MG63 (cell line): Measurements from ENCODE around the gene ABHD16A. TPM values are rescaled to one million over a fixed set of nuclear protein-coding genes. Genes with fewer than 3 reads are reported as not detected.
"Not testable (repeated sequence)": the region's sequence is repeated elsewhere in the genome, so short reads cannot be mapped to it uniquely, and the experiment has no call there.

Source experiments
- DNase-seq: peaks from one replicate; pipeline ENCODE4 v3.0.0-alpha.2; 2020
- H3K27me3 ChIP-seq: fragments of 250-450 bp; sonication (Bioruptor Pico); 2 replicates; pipeline ENCODE4 v1.5.1; 2020; ENCODE audit warnings: mild to moderate bottlenecking, moderate library complexity
- H3K36me3 ChIP-seq: fragments of 250-450 bp; sonication (Bioruptor Pico); 2 replicates; pipeline ENCODE4 v1.5.1; 2020; ENCODE audit warnings: mild to moderate bottlenecking, moderate library complexity
- H3K4me3 ChIP-seq: fragments of 250-450 bp; sonication (Bioruptor Pico); 2 replicates; pipeline ENCODE4 v1.5.1; 2020; ENCODE audit warnings: mild to moderate bottlenecking, moderate library complexity
- H3K9me3 ChIP-seq: fragments of 250-450 bp; sonication (Bioruptor Pico); 2 replicates; pipeline ENCODE4 v1.5.1; 2020; ENCODE audit warnings: mild to moderate bottlenecking, moderate library complexity
- total RNA-seq: library from RNA; depleted of rRNA; stranded (reverse); fragments of >200 nt; shearing (Covaris generic); gene quantifications from 2 replicates; pipeline ENCODE4 v1.2.3, GENCODE V29; 2014; ENCODE audit warnings: low replicate concordance

The ABHD16A gene
- total RNA-seq, 1 experiment from 2014 or later, result 43.4 TPM

GRCh38 chr6:31722173-31722572 is 19.0 kb upstream of the ABHD16A start:
- Histone ChIP-seq H3K36me3 (no peaks in the 10 kb centered on the region), H3K27me3 (no peaks in the 10 kb centered on the region), H3K9me3 (no peaks in the 10 kb centered on the region), H3K4me3 (no peak overlapping the region)
- DNase-seq, result no peak

GRCh38 chr6:31721351-31722020 is 18.4 kb upstream of the ABHD16A start, which contains the start of gene LY6G6C:
Gene LY6G6C, minus strand, starts transcription at chr6:31721746. Its CDS starts 67 bp downstream, at chr6:31721679.
- Histone ChIP-seq H3K27me3 (no peaks in the 10 kb centered on the region), H3K9me3 (no peaks in the 10 kb centered on the region), H3K4me3 (no peak within 1 kb of the TSS), H3K36me3 (no peaks in the 10 kb centered on the region)
- no peak for DNase-seq

- no peak for DNase-seq
- Histone ChIP-seq H3K4me3 (no peak overlapping the region), H3K36me3 (no peaks in the 10 kb centered on the region)
Observed at GRCh38 chr6:31720196-31720770, 17.2 kb upstream of the ABHD16A start.

GRCh38 chr6:31719001-31719400 is 15.9 kb upstream of the ABHD16A start:
- DNase-seq, result no peak
- Histone ChIP-seq H3K36me3 (no peaks in the 10 kb centered on the region), H3K4me3 (no peak overlapping the region), H3K9me3 (no peaks in the 10 kb centered on the region), H3K27me3 (no peaks in the 10 kb centered on the region)

More at GRCh38 chr6:31720196-31720770, 17.2 kb upstream of the ABHD16A start:
- Histone ChIP-seq H3K9me3 (no peaks in the 10 kb centered on the region), H3K27me3 (no peaks in the 10 kb centered on the region)

GRCh38 chr6:31718265-31718664 is 15.1 kb upstream of the ABHD16A start:
- Histone ChIP-seq H3K4me3 (no peak overlapping the region), H3K36me3 (no peaks in the 10 kb centered on the region), H3K27me3 (no peaks in the 10 kb centered on the region), H3K9me3 (no peaks in the 10 kb centered on the region)
- DNase-seq, result no peak

DNA sequence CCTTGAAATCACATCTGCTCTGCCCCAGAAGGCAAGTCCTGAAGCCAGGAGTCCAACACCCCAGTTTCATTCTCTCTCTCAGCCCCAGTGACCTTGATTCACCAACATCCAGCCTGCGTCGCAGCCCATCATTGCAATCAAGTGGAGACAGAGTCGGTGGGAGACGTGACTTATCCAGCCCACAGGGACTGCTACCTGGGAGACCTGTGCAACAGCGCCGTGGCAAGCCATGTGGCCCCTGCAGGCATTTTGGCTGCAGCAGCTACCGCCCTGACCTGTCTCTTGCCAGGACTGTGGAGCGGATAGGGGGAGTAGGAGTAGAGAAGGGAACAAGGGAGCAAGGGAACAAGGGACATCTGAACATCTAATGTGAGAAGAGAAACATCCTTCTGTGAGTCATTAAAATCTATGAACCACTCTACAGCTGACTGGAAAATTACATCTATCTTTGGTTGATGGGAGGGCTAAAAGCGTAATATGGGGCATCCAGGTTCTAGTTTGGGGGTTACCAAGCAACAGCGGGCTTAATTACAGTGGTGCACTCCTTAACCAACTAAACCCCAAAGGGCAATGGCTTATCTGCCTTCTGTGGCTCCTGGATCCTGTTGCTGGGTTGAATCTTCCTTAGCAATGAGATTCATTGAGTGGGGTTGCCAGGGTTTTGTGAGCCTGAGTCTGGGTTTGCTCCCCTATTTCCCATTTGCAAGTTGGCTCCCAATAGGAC is 14.5 kb upstream of the ABHD16A start:
- no peaks in the 10 kb centered on the region for H3K9me3 ChIP-seq
- no peak overlapping the region for H3K4me3 ChIP-seq
- DNase-seq, result no peak
- no peaks in the 10 kb centered on the region for H3K27me3 ChIP-seq
- H3K36me3 ChIP-seq, result no peaks in the 10 kb centered on the region

DNA sequence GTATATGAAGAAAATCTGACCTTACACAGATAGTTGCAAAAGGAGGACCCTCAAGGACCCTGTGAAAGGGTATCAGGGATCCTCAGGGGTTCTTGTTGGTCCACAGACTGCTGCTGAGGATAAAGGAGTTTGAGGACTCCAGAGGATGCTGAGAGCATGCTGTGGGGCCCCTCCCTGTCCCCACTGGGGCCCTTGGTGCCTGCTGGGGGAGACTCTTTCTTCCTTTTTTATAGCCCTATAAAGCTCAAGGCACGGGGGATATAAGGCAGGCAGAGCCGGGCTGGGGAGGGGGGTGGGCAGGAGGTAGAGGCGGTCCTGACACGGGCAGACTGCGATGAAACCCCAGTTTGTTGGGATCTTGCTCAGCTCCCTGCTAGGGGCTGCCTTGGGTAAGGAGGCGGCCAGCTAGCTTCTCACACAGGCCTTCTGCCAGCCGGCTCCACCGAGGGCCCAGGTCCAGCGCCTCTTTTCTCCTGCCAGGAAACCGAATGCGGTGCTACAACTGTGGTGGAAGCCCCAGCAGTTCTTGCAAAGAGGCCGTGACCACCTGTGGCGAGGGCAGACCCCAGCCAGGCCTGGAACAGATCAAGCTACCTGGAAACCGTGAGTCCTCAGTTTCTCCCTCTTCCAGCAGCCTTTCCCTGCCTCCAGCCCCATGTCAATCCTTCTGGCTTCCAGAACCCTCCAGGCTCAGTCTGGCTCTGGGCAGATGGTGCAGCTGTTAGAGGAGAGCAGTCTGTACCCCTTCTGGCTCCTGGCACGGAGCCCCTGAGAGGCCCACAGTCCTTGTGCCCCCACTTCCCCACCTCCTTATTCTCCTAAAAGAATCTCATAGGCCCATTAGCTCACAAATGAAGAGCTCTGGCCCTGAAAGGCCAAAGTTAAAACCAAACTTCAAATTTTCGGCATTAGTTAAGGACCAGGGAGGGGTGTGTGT is 12.2 kb upstream of the ABHD16A start, which contains the start of gene LY6G6D:
LY6G6D (plus strand) TSS at position 327 of the 937 bp plus-strand sequence; CDS start at position 335, 8 bp downstream.
- no peak within 1 kb of the TSS for H3K4me3 ChIP-seq
- H3K36me3 ChIP-seq, result no peaks in the 10 kb centered on the region
- DNase-seq, result no peak
- no peaks in the 10 kb centered on the region for H3K9me3 ChIP-seq
- H3K27me3 ChIP-seq, result no peaks in the 10 kb centered on the region

DNA sequence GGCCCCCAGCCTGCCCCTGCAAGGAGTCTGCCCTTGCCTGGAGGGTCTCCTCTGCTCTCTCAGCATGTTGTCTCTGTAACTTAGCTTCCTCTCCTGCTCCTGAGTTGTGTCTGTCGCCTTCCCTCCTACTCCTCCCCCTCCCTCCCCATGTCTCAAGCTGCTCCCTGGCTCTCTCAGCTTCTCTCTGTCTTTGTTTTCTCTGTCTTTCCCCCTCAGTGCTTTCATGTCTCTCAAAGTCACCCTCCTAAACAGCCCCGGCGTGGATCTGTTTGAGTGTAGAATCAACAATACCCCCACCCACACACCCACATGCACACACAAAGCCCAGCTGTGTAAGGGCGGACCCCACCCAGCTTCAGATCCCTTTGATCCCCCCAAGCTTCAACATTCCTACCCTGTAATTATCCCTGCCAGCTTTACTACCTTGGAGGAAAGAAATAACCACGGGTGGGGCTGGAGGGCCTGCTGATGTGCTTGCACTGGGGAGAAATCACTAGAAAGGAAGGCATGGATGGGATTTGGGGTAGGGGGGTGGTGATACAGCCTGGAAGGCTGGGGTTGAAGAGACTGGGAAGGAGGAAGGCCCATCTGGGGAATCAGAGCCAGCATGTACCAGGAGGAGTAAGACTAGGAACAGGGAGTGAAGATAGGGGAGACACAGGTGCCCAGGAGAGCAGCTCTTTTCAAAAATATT is 11.0 kb upstream of the ABHD16A start:
- Histone ChIP-seq H3K27me3 (no peaks in the 10 kb centered on the region), H3K36me3 (no peaks in the 10 kb centered on the region), H3K4me3 (no peak overlapping the region), H3K9me3 (no peaks in the 10 kb centered on the region)
- DNase-seq, result no peak

DNA sequence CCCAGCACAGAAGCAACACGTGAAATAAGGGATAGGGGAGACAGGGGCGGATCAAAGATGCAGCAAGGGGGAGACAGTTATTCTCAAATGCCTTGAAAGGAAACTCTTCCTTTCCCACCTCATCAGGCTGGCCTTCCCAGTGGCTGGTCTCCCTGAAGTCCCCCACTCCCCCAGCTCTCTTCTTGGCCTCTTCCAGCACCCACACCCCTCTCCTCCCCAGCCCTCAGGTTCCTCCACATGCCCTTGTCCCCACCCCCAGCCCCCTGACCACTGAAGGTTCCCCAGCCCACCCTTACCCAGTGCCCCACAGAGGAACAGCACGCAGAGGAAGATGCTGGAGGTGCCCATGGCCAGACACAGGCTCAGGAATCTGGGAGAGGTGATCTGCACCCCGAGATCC is 10.3 kb upstream of the ABHD16A start:
- no peak for DNase-seq
- no peak overlapping the region for H3K4me3 ChIP-seq
- H3K27me3 ChIP-seq, result no peaks in the 10 kb centered on the region
- no peaks in the 10 kb centered on the region for H3K36me3 ChIP-seq
- no peaks in the 10 kb centered on the region for H3K9me3 ChIP-seq

- no peaks in the 10 kb centered on the region for H3K36me3 ChIP-seq
- no peaks in the 10 kb centered on the region for H3K9me3 ChIP-seq
- no peaks in the 10 kb centered on the region for H3K27me3 ChIP-seq
- DNase-seq, result no peak
- H3K4me3 ChIP-seq, result no peak overlapping the region
Observed at GRCh38 chr6:31712296-31712695, 9.2 kb upstream of the ABHD16A start.

- Histone ChIP-seq H3K9me3 (no peaks in the 10 kb centered on the region), H3K36me3 (no peaks in the 10 kb centered on the region), H3K4me3 (no peak overlapping the region), H3K27me3 (no peaks in the 10 kb centered on the region)
- no peak for DNase-seq
Observed at GRCh38 chr6:31711233-31711632, 8.1 kb upstream of the ABHD16A start.

GRCh38 chr6:31710523-31711219 is 7.5 kb upstream of the ABHD16A start:
- Histone ChIP-seq H3K9me3 (no peaks in the 10 kb centered on the region), H3K36me3 (no peaks in the 10 kb centered on the region), H3K27me3 (no peaks in the 10 kb centered on the region), H3K4me3 (no peak overlapping the region)
- no peak for DNase-seq

DNA sequence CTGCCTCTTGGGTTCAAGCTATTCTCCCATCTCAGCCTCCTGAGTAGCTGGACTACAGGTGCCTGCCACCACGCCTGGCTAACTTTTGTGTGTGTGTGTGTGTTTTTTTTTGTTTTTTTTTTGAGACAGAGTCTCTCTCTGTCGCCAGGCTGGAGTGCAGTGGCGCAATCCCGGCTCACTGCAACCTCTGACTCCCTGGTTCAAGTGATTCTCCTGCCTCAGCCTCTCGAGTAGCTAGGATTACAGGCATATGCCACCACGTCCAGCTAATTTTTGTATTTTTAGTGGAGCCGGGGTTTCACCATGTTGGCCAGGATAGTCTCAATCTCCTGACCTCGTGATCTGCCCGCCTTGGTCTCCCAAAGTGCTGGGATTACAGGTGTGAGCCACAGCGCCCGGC is 6.0 kb upstream of the ABHD16A start:
- DNase-seq, H3K9me3 ChIP-seq, H3K27me3 ChIP-seq, H3K36me3 ChIP-seq, H3K4me3 ChIP-seq: not testable (repeated sequence)

DNA sequence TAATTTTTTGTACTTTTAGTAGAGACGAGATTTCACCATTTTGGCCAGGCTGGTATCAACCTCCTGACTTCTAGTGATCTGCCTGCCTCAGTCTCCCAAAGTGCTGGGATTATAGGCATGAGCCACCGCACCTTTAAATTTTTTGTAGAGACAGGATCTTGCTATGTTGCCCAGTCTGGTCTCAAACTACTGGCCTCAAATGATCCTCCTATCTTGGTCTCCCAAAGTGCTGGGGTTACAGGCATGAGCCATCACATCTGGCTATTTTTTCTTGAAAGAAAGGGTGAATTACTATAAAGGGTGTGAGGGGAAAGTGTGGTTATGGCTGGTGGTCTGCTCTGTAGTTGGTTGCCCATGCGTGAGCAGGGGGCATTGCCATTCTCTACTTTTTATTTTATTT is 5.1 kb upstream of the ABHD16A start:
- no peaks in the 10 kb centered on the region for H3K36me3 ChIP-seq
- H3K4me3 ChIP-seq, result no peak overlapping the region
- no peaks in the 10 kb centered on the region for H3K27me3 ChIP-seq
- no peaks in the 10 kb centered on the region for H3K9me3 ChIP-seq
- no peak for DNase-seq

- no peak overlapping the region for H3K4me3 ChIP-seq
- no peaks in the 10 kb centered on the region for H3K27me3 ChIP-seq
- DNase-seq, result no peak
- no peaks in the 10 kb centered on the region for H3K36me3 ChIP-seq
- H3K9me3 ChIP-seq, result no peaks in the 10 kb centered on the region
Observed at GRCh38 chr6:31707701-31708100, 4.6 kb upstream of the ABHD16A start.

- no peak within 1 kb of the TSS for H3K4me3 ChIP-seq
- H3K36me3 ChIP-seq, result no peaks in the 10 kb centered on the region
- DNase-seq, result no peak
- no peaks in the 10 kb centered on the region for H3K9me3 ChIP-seq
- H3K27me3 ChIP-seq, result no peaks in the 10 kb centered on the region
Observed at GRCh38 chr6:31706599-31706998, 3.5 kb upstream of the ABHD16A start, which contains the start of gene LY6G6F. Gene LY6G6F, plus strand, starts transcription at chr6:31706866. Its CDS starts 41 bp downstream, at chr6:31706907.
